HCT116 (cell line): ENCODE measurements around the gene CENPX.
A peak's percentile ranks its signal among the peaks of the same experiment; 100 is the strongest.

Source experiments
- CEBPB ChIP-seq: IDR thresholded peaks from 2 replicates; pipeline ENCODE4 v1.6.1; 2012; ENCODE audit warnings: low read depth
- CTCF ChIP-seq, 3 experiments: fragments of 200-600 bp in 1 of 3; sonication (generic) in 1 of 3; IDR thresholded peaks in 2 of 3; conservative IDR thresholded peaks in 1 of 3; 2 replicates each; pipeline ENCODE4 v1.5.1; 2012 to 2017; ENCODE audit warnings: low read depth in 2 of 3, low read length in 2 of 3, antibody characterized with exemption in 1 of 3, borderline replicate concordance in 1 of 3, control low read depth in 1 of 3, mild to moderate bottlenecking in 1 of 3, mixed read lengths in 1 of 3, mixed run types in 1 of 3, moderate library complexity in 1 of 3; ENCODE audit not compliant: insufficient read depth in 1 of 3
- EZH2 ChIP-seq: fragments of 200-600 bp; sonication (generic); IDR thresholded peaks from 2 replicates; pipeline ENCODE4 v1.6.1; 2017; ENCODE audit warnings: antibody characterized with exemption, mixed run types
- EZH2phosphoT487 ChIP-seq: fragments of 200-600 bp; IDR thresholded peaks from 2 replicates; pipeline ENCODE4 v1.6.1; 2018; ENCODE audit warnings: antibody characterized with exemption, borderline replicate concordance
- POLR2A ChIP-seq: IDR thresholded peaks from 2 replicates; pipeline ENCODE4 v1.7.0; 2011; ENCODE audit warnings: borderline replicate concordance; ENCODE audit not compliant: insufficient read depth, insufficient read length; ENCODE audit errors: extremely low read depth
- POLR2AphosphoS5 ChIP-seq: IDR thresholded peaks from 2 replicates; pipeline ENCODE4 v1.6.1; 2011; ENCODE audit warnings: mild to moderate bottlenecking, low read depth, low read length, moderate library complexity
- SIN3A ChIP-seq: IDR thresholded peaks from 2 replicates; pipeline ENCODE4 v1.6.1; 2012; ENCODE audit warnings: low read depth
- SP1 ChIP-seq: IDR thresholded peaks from 2 replicates; pipeline ENCODE4 v1.6.1; 2012; ENCODE audit warnings: low read depth
- ZNF274 ChIP-seq: fragments of 200-500 bp; sonication (Bioruptor generic); IDR thresholded peaks from 2 replicates; pipeline ENCODE4 v1.6.1; 2014; ENCODE audit warnings: mild to moderate bottlenecking, low read depth, low read length, inconsistent platforms
- TF ChIP-seq, protein P1 (sequence below): IDR thresholded peaks from 2 replicates; pipeline ENCODE4 v1.6.1; 2011; ENCODE audit warnings: mild to moderate bottlenecking, low read length, moderate library complexity; ENCODE audit not compliant: insufficient replicate concordance; ENCODE audit errors: extremely low read depth

GRCh38 chr17:81977211-81977808, 45.4 kb downstream of the CENPX start, which contains the start of gene ASPSCR1:
- TF ChIP-seq SP1 = peak; percentile 89
- TF ChIP-seq CTCF (IDR thresholded peaks at IDR 0.05 in 2 of 3, conservative IDR thresholded peaks at IDR 0.05 in 1 of 3; ENCODE audit: borderline replicate concordance in 1 of 3, insufficient read depth in 1 of 3, low read depth in 2 of 3, low read length in 2 of 3) = no peak
- TF ChIP-seq, protein P1, sequence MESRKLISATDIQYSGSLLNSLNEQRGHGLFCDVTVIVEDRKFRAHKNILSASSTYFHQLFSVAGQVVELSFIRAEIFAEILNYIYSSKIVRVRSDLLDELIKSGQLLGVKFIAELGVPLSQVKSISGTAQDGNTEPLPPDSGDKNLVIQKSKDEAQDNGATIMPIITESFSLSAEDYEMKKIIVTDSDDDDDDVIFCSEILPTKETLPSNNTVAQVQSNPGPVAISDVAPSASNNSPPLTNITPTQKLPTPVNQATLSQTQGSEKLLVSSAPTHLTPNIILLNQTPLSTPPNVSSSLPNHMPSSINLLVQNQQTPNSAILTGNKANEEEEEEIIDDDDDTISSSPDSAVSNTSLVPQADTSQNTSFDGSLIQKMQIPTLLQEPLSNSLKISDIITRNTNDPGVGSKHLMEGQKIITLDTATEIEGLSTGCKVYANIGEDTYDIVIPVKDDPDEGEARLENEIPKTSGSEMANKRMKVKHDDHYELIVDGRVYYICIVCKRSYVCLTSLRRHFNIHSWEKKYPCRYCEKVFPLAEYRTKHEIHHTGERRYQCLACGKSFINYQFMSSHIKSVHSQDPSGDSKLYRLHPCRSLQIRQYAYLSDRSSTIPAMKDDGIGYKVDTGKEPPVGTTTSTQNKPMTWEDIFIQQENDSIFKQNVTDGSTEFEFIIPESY = no peak
- peak; percentile 88 for TF ChIP-seq POLR2A
- TF ChIP-seq EZH2 = no peak
- TF ChIP-seq ZNF274 = no peak
- TF ChIP-seq POLR2AphosphoS5 = peak; percentile 98
- no peak for TF ChIP-seq CEBPB
- TF ChIP-seq SIN3A = peak; percentile 76
- TF ChIP-seq EZH2phosphoT487 = no peak
